GM18508 (cell line): ENCODE data around the gene P2RX4.
"Not testable (repeated sequence)": the region's sequence is repeated elsewhere in the genome, so short reads cannot be mapped to it uniquely, and the experiment has no call there.

Experiments used
- ATAC-seq: cut with Tn5 transposase; IDR thresholded peaks from one replicate; pipeline ENCODE4 v1.9.1; 2021; ENCODE audit warnings: moderate number of reproducible peaks; ENCODE audit not compliant: insufficient read depth, unreplicated experiment

The P2RX4 gene

GRCh38 chr12:121209624-121210572 is at the start of gene P2RX4:
TSS of gene P2RX4 (plus strand) at chr12:121210129. CDS start at chr12:121210165, 36 bp downstream.
- ATAC-seq: no peak

- ATAC-seq: no peak
Observed at GRCh38 chr12:121162384-121162783, 47.5 kb upstream of the P2RX4 start.

GRCh38 chr12:121162985-121163384 is 46.9 kb upstream of the P2RX4 start:
- no peak for ATAC-seq

- not testable (repeated sequence) for ATAC-seq
Observed at GRCh38 chr12:121164839-121165238, 45.1 kb upstream of the P2RX4 start.

GRCh38 chr12:121165316-121165715 is 44.6 kb upstream of the P2RX4 start:
- ATAC-seq: no peak

- ATAC-seq: no peak
Observed at GRCh38 chr12:121166356-121166755, 43.6 kb upstream of the P2RX4 start.

- ATAC-seq: no peak
Observed at GRCh38 chr12:121167232-121167820, 42.6 kb upstream of the P2RX4 start.

- no peak for ATAC-seq
Observed at GRCh38 chr12:121167951-121168350, 42.0 kb upstream of the P2RX4 start.

- ATAC-seq: no peak
Observed at GRCh38 chr12:121170151-121170550, 39.8 kb upstream of the P2RX4 start.

GRCh38 chr12:121170611-121171260 is 39.2 kb upstream of the P2RX4 start:
- ATAC-seq: no peak

- no peak for ATAC-seq
Observed at GRCh38 chr12:121172145-121172544, 37.8 kb upstream of the P2RX4 start.

GRCh38 chr12:121175383-121176119 is 34.4 kb upstream of the P2RX4 start:
- no peak for ATAC-seq

- no peak for ATAC-seq
Observed at GRCh38 chr12:121176826-121177529, 33.0 kb upstream of the P2RX4 start.

GRCh38 chr12:121181181-121181580 is 28.7 kb upstream of the P2RX4 start:
- no peak for ATAC-seq

- ATAC-seq: no peak
Observed at GRCh38 chr12:121182222-121182893, 27.6 kb upstream of the P2RX4 start.

- ATAC-seq: no peak
Observed at GRCh38 chr12:121184425-121184824, 25.5 kb upstream of the P2RX4 start.

GRCh38 chr12:121184984-121185889 is 24.7 kb upstream of the P2RX4 start:
- ATAC-seq: no peak

GRCh38 chr12:121186826-121187225 is 23.1 kb upstream of the P2RX4 start:
- ATAC-seq: no peak
